Measurements from ENCODE around the gene SPPL3.

DNA sequence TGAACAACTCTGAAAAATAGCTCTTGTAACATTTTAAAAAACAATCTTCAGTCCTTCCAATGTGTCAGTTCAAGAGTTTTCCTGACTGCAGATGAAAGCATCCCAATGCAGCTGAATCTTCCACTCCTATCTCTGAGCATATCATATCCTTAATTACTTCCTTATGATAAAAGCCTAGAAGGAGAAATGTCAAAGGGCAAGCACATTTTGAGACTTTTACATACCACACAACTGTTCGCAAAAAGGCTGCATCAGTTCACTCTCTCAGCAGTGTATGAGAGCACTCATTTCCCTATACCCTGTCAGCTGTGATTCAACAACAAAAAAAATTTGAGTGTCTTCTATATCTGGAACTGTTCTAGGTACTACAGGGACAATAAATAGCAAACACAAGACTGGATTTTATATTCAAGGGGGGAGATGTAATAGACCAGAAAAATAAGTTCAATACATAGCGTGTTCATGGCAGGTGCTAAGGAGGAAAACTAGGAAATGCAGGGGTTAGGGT is 112.4 kb downstream of the SPPL3 start:
- TF ChIP-seq, protein P1, sequence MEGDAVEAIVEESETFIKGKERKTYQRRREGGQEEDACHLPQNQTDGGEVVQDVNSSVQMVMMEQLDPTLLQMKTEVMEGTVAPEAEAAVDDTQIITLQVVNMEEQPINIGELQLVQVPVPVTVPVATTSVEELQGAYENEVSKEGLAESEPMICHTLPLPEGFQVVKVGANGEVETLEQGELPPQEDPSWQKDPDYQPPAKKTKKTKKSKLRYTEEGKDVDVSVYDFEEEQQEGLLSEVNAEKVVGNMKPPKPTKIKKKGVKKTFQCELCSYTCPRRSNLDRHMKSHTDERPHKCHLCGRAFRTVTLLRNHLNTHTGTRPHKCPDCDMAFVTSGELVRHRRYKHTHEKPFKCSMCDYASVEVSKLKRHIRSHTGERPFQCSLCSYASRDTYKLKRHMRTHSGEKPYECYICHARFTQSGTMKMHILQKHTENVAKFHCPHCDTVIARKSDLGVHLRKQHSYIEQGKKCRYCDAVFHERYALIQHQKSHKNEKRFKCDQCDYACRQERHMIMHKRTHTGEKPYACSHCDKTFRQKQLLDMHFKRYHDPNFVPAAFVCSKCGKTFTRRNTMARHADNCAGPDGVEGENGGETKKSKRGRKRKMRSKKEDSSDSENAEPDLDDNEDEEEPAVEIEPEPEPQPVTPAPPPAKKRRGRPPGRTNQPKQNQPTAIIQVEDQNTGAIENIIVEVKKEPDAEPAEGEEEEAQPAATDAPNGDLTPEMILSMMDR (IDR thresholded peaks at IDR 0.05; ENCODE audit: insufficient read depth, low read length), result no peak
- no peak for TF ChIP-seq GABPA (IDR thresholded peaks at IDR 0.05; ENCODE audit: low read depth)
- TF ChIP-seq, protein P2, sequence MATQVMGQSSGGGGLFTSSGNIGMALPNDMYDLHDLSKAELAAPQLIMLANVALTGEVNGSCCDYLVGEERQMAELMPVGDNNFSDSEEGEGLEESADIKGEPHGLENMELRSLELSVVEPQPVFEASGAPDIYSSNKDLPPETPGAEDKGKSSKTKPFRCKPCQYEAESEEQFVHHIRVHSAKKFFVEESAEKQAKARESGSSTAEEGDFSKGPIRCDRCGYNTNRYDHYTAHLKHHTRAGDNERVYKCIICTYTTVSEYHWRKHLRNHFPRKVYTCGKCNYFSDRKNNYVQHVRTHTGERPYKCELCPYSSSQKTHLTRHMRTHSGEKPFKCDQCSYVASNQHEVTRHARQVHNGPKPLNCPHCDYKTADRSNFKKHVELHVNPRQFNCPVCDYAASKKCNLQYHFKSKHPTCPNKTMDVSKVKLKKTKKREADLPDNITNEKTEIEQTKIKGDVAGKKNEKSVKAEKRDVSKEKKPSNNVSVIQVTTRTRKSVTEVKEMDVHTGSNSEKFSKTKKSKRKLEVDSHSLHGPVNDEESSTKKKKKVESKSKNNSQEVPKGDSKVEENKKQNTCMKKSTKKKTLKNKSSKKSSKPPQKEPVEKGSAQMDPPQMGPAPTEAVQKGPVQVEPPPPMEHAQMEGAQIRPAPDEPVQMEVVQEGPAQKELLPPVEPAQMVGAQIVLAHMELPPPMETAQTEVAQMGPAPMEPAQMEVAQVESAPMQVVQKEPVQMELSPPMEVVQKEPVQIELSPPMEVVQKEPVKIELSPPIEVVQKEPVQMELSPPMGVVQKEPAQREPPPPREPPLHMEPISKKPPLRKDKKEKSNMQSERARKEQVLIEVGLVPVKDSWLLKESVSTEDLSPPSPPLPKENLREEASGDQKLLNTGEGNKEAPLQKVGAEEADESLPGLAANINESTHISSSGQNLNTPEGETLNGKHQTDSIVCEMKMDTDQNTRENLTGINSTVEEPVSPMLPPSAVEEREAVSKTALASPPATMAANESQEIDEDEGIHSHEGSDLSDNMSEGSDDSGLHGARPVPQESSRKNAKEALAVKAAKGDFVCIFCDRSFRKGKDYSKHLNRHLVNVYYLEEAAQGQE (IDR thresholded peaks at IDR 0.05; ENCODE audit: insufficient replicate concordance, low read depth), result no peak
- TF ChIP-seq POLR2AphosphoS5 (IDR thresholded peaks at IDR 0.05; ENCODE audit: low read depth), result no peak
- no peak for TF ChIP-seq SPI1 (IDR thresholded peaks at IDR 0.05; ENCODE audit: borderline replicate concordance, low read depth)

Measured in HL-60 (cell line).